Pancreas (tissue), 10 donors: ENCODE measurements around the gene SPRN. TPM values are rescaled to one million over a fixed set of nuclear protein-coding genes. Genes with fewer than 3 reads are reported as not detected.

ENCODE experiments used
- ATAC-seq, 4 donors: fragments of 200-7000 bp; cut with Tn5 transposase; one replicate each; pipeline versions ENCODE4 v1.8.0 to v1.9.1; 2020; ENCODE audit warnings: mild to moderate bottlenecking in 4 of 4, moderate library complexity in 4 of 4
- DNase-seq, 6 donors: peaks; one replicate each; pipeline ENCODE4 v3.0.0-alpha.2; 2020
- FAIRE-seq: peaks from 2 replicates; lab custom pipeline; 2012; peaks lifted over from hg19 to GRCh38; lab: Jason Lieb, UNC
- H3K27ac ChIP-seq, 4 donors: fragments of 200-600 bp; sonication (generic); 1 replicate in 3 of 4; 2 replicates in 1 of 4; pipeline versions ENCODE4 v1.5.0 to v1.8.0; 2020
- H3K27me3 ChIP-seq, 4 donors: fragments of 200-600 bp; one replicate each; pipeline ENCODE4 v1.8.0; 2021
- H3K36me3 ChIP-seq, 3 donors: fragments of 200-600 bp; sonication (generic) in 1 of 3; one replicate each; pipeline versions ENCODE4 v1.5.0 to v1.8.0; 2020 to 2021
- H3K4me1 ChIP-seq, 3 donors: fragments of 200-600 bp; one replicate each; pipeline ENCODE4 v1.8.0; 2021
- H3K4me3 ChIP-seq, 4 donors: fragments of 200-600 bp; sonication (generic) in 2 of 4; one replicate each; pipeline versions ENCODE4 v1.5.0 to v1.8.0; 2020 to 2021
- H3K9me3 ChIP-seq, 4 donors: fragments of 200-600 bp; one replicate each; pipeline ENCODE4 v1.8.0; 2021
- WGBS, 2 donors: extraction: QIAGEN DNeasy Blood & Tissue Kit; methylation state at CpG; one replicate each; pipeline ENCODE4 v1.1.7; 2013; 5-methylcytosine and 5-hydroxymethylcytosine counted together
- intact Hi-C, 3 donors: fragments of 100-400 bp; cut with DNase I; formaldehyde crosslinking; loops; one replicate each; pipeline versions ENCODE4 v1.11.1 to v1.14.2; 2022
- polyA plus RNA-seq, 2 donors: library from polyadenylated mRNA; stranded (reverse); fragments of 200-250 nt; gene quantifications; one replicate each; pipeline ENCODE4 v1.2.3, GENCODE V29; 2013
- total RNA-seq, 6 donors: library from RNA; stranded (reverse); fragmentation: NEBNext Ultra II Directional in 4 of 6; extraction: Animal tissue kit (Norgen Biotek cat#: 25700) in 4 of 6; gene quantifications; one replicate each; pipeline versions ENCODE4 v1.2.1 to v1.2.4, GENCODE V29; 2021 to 2023
- TF ChIP-seq, protein P1 (sequence below), 4 donors: fragments of 200-600 bp; sonication (generic) in 3 of 4; IDR thresholded peaks; one replicate each; pipeline versions ENCODE4 v1.5.0 to v1.8.0; 2021; ENCODE audit warnings: antibody characterized with exemption in 4 of 4
- donor health status: healthy with polysubstance abuse.
- donor health status: DM: no; HTN: no; CAD: no; lungs with moderate emphysema.
- donor health status: DM: no; HTN: no; CAD: no.
- donor health status: control.
- donor health status: control.
- donor health status: Bipolar disorder and iron deficiency.
- donor health status: DM: yes; HTN: yes; CAD: no.
- donor health status: DM: no; HTN: no; CAD: no.
- donor health status: DM: no; HTN: no; CAD: no.
- donor health status: DM: yes; HTN: yes; CAD: no.

The SPRN gene
- total and polyA plus RNA-seq, 8 donors, result 0.03 to 0.87 (median 0.09) TPM; not detected in 3

DNA sequence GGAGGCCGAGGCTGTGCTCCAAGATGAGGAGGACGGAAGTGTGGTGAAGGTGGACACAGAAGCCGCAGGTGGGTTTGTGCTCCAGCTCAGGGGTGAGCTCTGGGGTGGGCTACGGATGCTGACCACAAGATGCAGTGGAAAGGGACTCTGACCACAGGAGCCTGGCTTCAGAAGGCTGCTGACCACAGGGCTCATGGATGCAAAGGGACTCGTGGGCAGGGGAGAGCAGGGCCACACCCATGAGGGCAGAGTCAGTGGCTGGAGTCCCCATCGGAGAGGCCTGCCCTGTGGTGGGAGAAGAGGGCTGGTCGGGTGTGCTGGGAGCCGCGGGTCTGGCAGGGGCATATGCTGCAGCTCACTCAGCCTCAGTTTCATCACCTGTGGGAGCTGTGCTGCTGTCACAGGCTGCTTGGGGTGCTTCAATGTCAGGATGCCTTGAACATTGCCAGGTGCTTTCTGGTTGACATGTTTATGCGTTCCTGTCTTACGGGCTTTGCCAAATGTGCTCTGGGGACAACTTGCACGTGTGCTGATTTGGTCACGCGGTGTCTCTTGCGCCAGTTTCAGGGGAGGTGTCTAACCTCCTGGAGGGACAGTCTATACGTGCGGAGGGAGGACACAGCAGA lies 43.0 kb upstream of the SPRN start:
- WGBS, 2 donors, result 91 to 93% methylated on average over 17 of the region's 17 CpGs
- no peak for FAIRE-seq
- Histone ChIP-seq H3K4me3 (no peak overlapping the region), H3K27me3 (no peaks in the 10 kb centered on the region), H3K4me1 (no peaks in the 10 kb centered on the region), H3K36me3 (no peaks in the 10 kb centered on the region), H3K9me3 (no peaks in the 10 kb centered on the region), H3K27ac (no peak overlapping the region)
- no peak for DNase-seq
- intact Hi-C loops, result no loop called here
- ATAC-seq, result no peak
- TF ChIP-seq, protein P1, sequence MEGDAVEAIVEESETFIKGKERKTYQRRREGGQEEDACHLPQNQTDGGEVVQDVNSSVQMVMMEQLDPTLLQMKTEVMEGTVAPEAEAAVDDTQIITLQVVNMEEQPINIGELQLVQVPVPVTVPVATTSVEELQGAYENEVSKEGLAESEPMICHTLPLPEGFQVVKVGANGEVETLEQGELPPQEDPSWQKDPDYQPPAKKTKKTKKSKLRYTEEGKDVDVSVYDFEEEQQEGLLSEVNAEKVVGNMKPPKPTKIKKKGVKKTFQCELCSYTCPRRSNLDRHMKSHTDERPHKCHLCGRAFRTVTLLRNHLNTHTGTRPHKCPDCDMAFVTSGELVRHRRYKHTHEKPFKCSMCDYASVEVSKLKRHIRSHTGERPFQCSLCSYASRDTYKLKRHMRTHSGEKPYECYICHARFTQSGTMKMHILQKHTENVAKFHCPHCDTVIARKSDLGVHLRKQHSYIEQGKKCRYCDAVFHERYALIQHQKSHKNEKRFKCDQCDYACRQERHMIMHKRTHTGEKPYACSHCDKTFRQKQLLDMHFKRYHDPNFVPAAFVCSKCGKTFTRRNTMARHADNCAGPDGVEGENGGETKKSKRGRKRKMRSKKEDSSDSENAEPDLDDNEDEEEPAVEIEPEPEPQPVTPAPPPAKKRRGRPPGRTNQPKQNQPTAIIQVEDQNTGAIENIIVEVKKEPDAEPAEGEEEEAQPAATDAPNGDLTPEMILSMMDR (IDR thresholded peaks at IDR 0.05), result no peak

DNA sequence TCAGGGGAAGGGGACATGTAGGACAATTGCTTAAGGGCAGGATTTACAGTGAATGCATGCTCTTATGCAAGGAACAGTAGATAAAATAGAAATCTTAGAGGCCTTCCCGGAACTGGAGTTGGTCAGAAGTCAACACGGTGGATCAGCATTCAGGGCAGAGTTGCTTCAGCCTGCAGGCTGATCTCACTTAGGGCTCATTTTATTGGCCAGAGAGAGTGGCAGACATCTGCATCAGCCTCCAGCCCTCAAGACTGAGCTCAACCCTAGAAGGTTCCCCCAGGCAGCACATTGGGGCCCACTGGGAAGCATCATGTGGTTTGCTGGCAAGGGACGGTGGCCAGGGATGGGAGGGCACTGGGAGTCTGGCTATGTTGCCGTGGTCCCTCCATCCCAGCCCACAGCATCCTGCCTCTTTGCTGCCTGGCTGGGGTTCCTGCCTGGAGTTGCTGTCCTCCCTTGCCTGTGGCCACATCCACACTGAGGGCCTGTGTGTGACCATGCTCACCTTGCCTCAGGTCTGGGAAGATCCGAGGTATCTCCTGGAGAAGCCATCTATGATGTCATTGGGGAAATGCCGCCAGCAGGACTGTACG lies 42.4 kb upstream of the SPRN start:
- FAIRE-seq (no peak), DNase-seq (peak in 1 of 6 donors; percentile 43), ATAC-seq (no peak)
- no peaks in the 10 kb centered on the region for H3K9me3 ChIP-seq
- intact Hi-C loops, result no loop called here
- no peaks in the 10 kb centered on the region for H3K36me3 ChIP-seq
- H3K4me3 ChIP-seq, result no peak overlapping the region
- TF ChIP-seq, protein P1 (IDR thresholded peaks at IDR 0.05), result no peak
- H3K27ac ChIP-seq, result no peak overlapping the region
- H3K4me1 ChIP-seq, result no peaks in the 10 kb centered on the region
- WGBS, 2 donors, result 88 to 93% methylated on average over 7 of the region's 7 CpGs
- H3K27me3 ChIP-seq, result no peaks in the 10 kb centered on the region

DNA sequence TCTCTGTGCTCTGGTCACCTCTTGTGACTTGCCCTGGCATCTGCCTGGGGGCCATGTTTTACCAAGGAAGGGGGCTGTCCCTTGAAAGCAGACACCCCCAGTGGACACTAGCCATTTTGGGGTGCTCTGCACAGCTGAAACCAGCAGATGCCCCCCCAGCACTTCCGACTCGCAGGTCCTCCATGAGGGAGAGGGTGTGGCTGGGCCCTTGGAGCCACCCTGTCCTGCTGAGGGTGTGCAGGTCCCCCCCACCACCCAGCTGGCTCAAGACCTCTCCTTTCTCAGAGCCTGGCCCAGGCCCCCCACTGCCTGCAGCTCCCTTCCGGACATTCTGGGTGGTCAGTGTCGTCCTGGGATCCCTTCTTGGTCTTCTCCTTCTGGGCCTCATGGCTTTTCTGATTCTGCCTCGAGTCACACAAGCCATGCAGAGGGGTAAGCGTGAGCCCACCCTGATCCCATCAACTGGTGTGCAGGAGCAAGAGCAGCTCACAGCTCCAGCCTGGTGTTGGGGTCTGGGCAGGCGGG lies 41.6 kb upstream of the SPRN start:
- H3K27me3 ChIP-seq, result no peaks in the 10 kb centered on the region
- H3K36me3 ChIP-seq, result no peaks in the 10 kb centered on the region
- ATAC-seq, result no peak
- intact Hi-C loops, result no loop called here
- no peak for FAIRE-seq
- H3K27ac ChIP-seq, result no peak overlapping the region
- H3K4me3 ChIP-seq, result no peak overlapping the region
- H3K4me1 ChIP-seq, result no peaks in the 10 kb centered on the region
- WGBS, 2 donors, result 88 to 90% methylated on average over 7 of the region's 7 CpGs
- no peaks in the 10 kb centered on the region for H3K9me3 ChIP-seq
- TF ChIP-seq, protein P1 (IDR thresholded peaks at IDR 0.05), result no peak
- peak in 2 of 6 donors; percentile 5 to 44 for DNase-seq

DNA sequence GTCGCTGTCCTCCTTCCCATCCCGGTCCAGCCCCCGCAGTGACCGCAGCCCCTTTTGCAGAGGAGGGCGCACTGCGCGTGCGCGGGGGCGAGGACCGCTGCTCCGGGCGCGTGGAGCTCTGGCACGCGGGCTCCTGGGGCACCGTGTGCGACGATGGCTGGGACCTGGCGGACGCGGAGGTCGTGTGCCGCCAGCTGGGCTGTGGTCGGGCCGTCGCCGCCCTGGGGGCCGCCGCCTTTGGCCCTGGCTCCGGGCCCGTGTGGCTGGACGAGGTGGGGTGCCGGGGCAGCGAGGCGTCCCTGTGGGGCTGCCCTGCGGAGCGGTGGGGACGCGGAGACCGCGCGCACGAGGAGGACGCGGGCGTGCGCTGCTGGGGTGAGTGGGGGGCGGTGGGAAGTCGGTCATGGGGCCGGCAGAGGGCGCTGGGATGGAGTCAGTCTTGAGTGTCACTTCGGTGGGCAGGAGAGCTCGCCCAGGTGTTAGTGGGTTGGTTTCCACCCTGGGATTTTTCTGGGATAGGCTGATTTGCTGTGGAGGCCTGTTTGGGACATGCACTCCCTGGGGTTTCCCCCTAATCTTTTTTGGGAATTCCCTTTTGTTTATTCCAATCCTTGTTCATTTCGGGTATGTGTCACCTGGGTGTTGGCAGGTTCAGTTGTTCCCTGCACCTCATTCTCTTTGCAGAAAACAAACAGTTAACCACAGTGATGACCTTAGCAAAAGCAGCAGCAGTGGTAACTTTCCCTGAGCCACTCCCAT lies 40.9 kb upstream of the SPRN start:
- intact Hi-C loops, result no loop called here
- Histone ChIP-seq H3K4me3 (no peak overlapping the region), H3K36me3 (no peaks in the 10 kb centered on the region), H3K27me3 (no peaks in the 10 kb centered on the region), H3K27ac (no peak overlapping the region), H3K9me3 (no peaks in the 10 kb centered on the region), H3K4me1 (no peaks in the 10 kb centered on the region)
- ATAC-seq (no peak), FAIRE-seq (no peak), DNase-seq (peak in 2 of 6 donors; percentile 5 to 43)
- TF ChIP-seq, protein P1 (IDR thresholded peaks at IDR 0.05), result no peak
- 45 to 56% methylated on average over 54 to 55 of the region's 55 CpGs for WGBS, 2 donors
